ENCODE results near the gene CTNNA3.

Gene CTNNA3

GRCh38 chr10:66398669-66399068, 1297.3 kb downstream of the CTNNA3 start:
- no peaks in the 10 kb centered on the region for H3K36me3 ChIP-seq (ENCODE audit: control insufficient read depth in 2 of 2, insufficient read depth in 1 of 2, low read length in 2 of 2)
- no peaks in the 10 kb centered on the region for H3K4me1 ChIP-seq (ENCODE audit: control insufficient read depth, insufficient read depth, low read length)
- ChIA-PET POLR2A (no interaction called here), CTCF (no interaction called here)
- TF ChIP-seq ZNF394 (tag by site-specific recombination; IDR thresholded peaks at IDR 0.05; ENCODE audit: borderline replicate concordance): no peak
- TF ChIP-seq, protein P1, sequence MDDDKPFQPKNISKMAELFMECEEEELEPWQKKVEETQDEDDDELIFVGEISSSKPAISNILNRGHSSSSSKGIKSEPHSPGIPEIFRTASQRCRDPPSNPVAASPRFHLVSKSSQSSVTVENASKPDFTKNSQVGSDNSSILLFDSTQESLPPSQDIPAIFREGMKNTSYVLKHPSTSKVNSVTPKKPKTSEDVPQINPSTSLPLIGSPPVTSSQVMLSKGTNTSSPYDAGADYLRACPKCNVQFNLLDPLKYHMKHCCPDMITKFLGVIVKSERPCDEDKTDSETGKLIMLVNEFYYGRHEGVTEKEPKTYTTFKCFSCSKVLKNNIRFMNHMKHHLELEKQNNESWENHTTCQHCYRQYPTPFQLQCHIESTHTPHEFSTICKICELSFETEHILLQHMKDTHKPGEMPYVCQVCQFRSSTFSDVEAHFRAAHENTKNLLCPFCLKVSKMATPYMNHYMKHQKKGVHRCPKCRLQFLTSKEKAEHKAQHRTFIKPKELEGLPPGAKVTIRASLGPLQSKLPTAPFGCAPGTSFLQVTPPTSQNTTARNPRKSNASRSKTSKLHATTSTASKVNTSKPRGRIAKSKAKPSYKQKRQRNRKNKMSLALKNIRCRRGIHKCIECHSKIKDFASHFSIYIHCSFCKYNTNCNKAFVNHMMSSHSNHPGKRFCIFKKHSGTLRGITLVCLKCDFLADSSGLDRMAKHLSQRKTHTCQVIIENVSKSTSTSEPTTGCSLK (tag by site-specific recombination; IDR thresholded peaks at IDR 0.05): no peak
- TF ChIP-seq MEIS1 (CRISPR knock-in tag; IDR thresholded peaks at IDR 0.05; ENCODE audit: borderline replicate concordance): no peak
- no peak overlapping the region for H3K27ac ChIP-seq (ENCODE audit: extremely low read depth, low read depth, low read length)
- H3K4me3 ChIP-seq (ENCODE audit: low read depth, low read length): no peak overlapping the region
- H3K9me3 ChIP-seq (ENCODE audit: control insufficient read depth, insufficient read depth, low read depth, low read length): no peaks in the 10 kb centered on the region

- Histone ChIP-seq H3K4me1 (ENCODE audit: control insufficient read depth, insufficient read depth, low read length) (no peaks in the 10 kb centered on the region), H3K27ac (ENCODE audit: extremely low read depth, low read depth, low read length) (no peak overlapping the region), H3K9me3 (ENCODE audit: control insufficient read depth, insufficient read depth, low read depth, low read length) (no peaks in the 10 kb centered on the region), H3K36me3 (ENCODE audit: control insufficient read depth in 2 of 2, insufficient read depth in 1 of 2, low read length in 2 of 2) (no peaks in the 10 kb centered on the region), H3K4me3 (ENCODE audit: low read depth, low read length) (no peak overlapping the region)
- ChIA-PET POLR2A (interaction anchor here (0.5 kb wide), 1 partner anchor 978 kb away, joined by 3 read pairs; no protein-coding TSS in a partner anchor), CTCF (no interaction called here)
- TF ChIP-seq ZNF571 (tag by site-specific recombination; IDR thresholded peaks at IDR 0.05) (no peak), ZNF350 (tag by site-specific recombination; IDR thresholded peaks at IDR 0.05) (no peak), ZNF362 (tag by site-specific recombination; IDR thresholded peaks at IDR 0.05) (no peak), ZNF239 (tag by site-specific recombination; IDR thresholded peaks at IDR 0.05) (no peak), ZNF175 (tag by site-specific recombination; IDR thresholded peaks at IDR 0.05) (no peak), ZNF792 (tag by site-specific recombination; IDR thresholded peaks at IDR 0.05) (no peak), ZNF274 (IDR thresholded peaks at IDR 0.05; ENCODE audit: low read length) (no peak), ZNF274 (tag by site-specific recombination; IDR thresholded peaks at IDR 0.05; ENCODE audit: borderline replicate concordance) (no peak), KLF9 (tag by site-specific recombination; IDR thresholded peaks at IDR 0.05; ENCODE audit: low read depth) (no peak), ZNF473 (tag by site-specific recombination; IDR thresholded peaks at IDR 0.05) (no peak), ZNF549 (tag by site-specific recombination; IDR thresholded peaks at IDR 0.05) (no peak), ZNF776 (tag by site-specific recombination; IDR thresholded peaks at IDR 0.05; ENCODE audit: borderline replicate concordance) (no peak), ZNF529 (tag by site-specific recombination; IDR thresholded peaks at IDR 0.05; ENCODE audit: insufficient replicate concordance) (no peak), ZNF10 (tag by site-specific recombination; IDR thresholded peaks at IDR 0.05) (no peak), REPIN1 (tag by site-specific recombination; IDR thresholded peaks at IDR 0.05; ENCODE audit: low read depth) (no peak), MZF1 (tag by site-specific recombination; IDR thresholded peaks at IDR 0.05; ENCODE audit: borderline replicate concordance) (no peak), ZBTB17 (tag by site-specific recombination; IDR thresholded peaks at IDR 0.05) (no peak), ZNF791 (tag by site-specific recombination; IDR thresholded peaks at IDR 0.05) (no peak), ZNF2 (tag by site-specific recombination; IDR thresholded peaks at IDR 0.05) (no peak)
- TF ChIP-seq, protein P1 (tag by site-specific recombination; IDR thresholded peaks at IDR 0.05): no peak
- TF ChIP-seq, protein P2, sequence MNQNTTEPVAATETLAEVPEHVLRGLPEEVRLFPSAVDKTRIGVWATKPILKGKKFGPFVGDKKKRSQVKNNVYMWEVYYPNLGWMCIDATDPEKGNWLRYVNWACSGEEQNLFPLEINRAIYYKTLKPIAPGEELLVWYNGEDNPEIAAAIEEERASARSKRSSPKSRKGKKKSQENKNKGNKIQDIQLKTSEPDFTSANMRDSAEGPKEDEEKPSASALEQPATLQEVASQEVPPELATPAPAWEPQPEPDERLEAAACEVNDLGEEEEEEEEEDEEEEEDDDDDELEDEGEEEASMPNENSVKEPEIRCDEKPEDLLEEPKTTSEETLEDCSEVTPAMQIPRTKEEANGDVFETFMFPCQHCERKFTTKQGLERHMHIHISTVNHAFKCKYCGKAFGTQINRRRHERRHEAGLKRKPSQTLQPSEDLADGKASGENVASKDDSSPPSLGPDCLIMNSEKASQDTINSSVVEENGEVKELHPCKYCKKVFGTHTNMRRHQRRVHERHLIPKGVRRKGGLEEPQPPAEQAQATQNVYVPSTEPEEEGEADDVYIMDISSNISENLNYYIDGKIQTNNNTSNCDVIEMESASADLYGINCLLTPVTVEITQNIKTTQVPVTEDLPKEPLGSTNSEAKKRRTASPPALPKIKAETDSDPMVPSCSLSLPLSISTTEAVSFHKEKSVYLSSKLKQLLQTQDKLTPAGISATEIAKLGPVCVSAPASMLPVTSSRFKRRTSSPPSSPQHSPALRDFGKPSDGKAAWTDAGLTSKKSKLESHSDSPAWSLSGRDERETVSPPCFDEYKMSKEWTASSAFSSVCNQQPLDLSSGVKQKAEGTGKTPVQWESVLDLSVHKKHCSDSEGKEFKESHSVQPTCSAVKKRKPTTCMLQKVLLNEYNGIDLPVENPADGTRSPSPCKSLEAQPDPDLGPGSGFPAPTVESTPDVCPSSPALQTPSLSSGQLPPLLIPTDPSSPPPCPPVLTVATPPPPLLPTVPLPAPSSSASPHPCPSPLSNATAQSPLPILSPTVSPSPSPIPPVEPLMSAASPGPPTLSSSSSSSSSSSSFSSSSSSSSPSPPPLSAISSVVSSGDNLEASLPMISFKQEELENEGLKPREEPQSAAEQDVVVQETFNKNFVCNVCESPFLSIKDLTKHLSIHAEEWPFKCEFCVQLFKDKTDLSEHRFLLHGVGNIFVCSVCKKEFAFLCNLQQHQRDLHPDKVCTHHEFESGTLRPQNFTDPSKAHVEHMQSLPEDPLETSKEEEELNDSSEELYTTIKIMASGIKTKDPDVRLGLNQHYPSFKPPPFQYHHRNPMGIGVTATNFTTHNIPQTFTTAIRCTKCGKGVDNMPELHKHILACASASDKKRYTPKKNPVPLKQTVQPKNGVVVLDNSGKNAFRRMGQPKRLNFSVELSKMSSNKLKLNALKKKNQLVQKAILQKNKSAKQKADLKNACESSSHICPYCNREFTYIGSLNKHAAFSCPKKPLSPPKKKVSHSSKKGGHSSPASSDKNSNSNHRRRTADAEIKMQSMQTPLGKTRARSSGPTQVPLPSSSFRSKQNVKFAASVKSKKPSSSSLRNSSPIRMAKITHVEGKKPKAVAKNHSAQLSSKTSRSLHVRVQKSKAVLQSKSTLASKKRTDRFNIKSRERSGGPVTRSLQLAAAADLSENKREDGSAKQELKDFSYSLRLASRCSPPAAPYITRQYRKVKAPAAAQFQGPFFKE (tag by site-specific recombination; IDR thresholded peaks at IDR 0.05; ENCODE audit: borderline replicate concordance): no peak
Observed at GRCh38 chr10:66394342-66395063, 1301.5 kb downstream of the CTNNA3 start.
